CD14-positive monocyte (primary cell): ENCODE results near the gene RXFP2. TPM values are rescaled to one million over a fixed set of nuclear protein-coding genes. Genes with fewer than 3 reads are reported as not detected.
A peak's percentile ranks its signal among the peaks of the same experiment; 100 is the strongest.

ENCODE experiments used
- DNase-seq, 3 donors: peaks; one replicate each; pipeline ENCODE4 v3.0.0-alpha.2; 2011 to 2022
- H2AFZ ChIP-seq: 2 replicates; pipeline ENCODE4 v1.6.0; 2012; ENCODE audit warnings: mild to moderate bottlenecking, low read depth, low read length, inconsistent platforms; ENCODE audit not compliant: insufficient read depth, poor library complexity, severe bottlenecking
- H3K27ac ChIP-seq, 2 donors: 1 replicate in 1 of 2; 2 replicates in 1 of 2; pipeline ENCODE4 v1.5.1; 2012 to 2013; ENCODE audit warnings: low read length in 2 of 2, control low read depth in 1 of 2, inconsistent platforms in 1 of 2, low read depth in 1 of 2, mild to moderate bottlenecking in 1 of 2
- H3K27me3 ChIP-seq, 2 donors: one replicate each; pipeline versions ENCODE4 v1.6.0 to v1.6.1; 2011 to 2013; ENCODE audit warnings: low read length in 2 of 2; ENCODE audit not compliant: control insufficient read depth in 2 of 2, insufficient read depth in 2 of 2
- H3K36me3 ChIP-seq, 2 donors: replicated peaks in 1 of 2; 1 replicate in 1 of 2; 2 replicates in 1 of 2; pipeline versions ENCODE4 v1.5.1 to v1.6.1; 2012 to 2013; ENCODE audit warnings: low read length in 2 of 2, control low read depth in 1 of 2, inconsistent platforms in 1 of 2, mild to moderate bottlenecking in 1 of 2; ENCODE audit not compliant: insufficient read depth in 2 of 2, control insufficient read depth in 1 of 2
- H3K4me1 ChIP-seq, 2 donors: 1 replicate in 1 of 2; 2 replicates in 1 of 2; pipeline versions ENCODE4 v1.5.1 to v1.6.1; 2012 to 2013; ENCODE audit warnings: low read length in 2 of 2, control low read depth in 1 of 2, inconsistent platforms in 1 of 2, mild to moderate bottlenecking in 1 of 2, moderate library complexity in 1 of 2; ENCODE audit not compliant: insufficient read depth in 2 of 2, control insufficient read depth in 1 of 2
- H3K4me2 ChIP-seq: replicated peaks from 2 replicates; pipeline ENCODE3; 2012; ENCODE audit warnings: low read length, moderate library complexity, mild to moderate bottlenecking; ENCODE audit not compliant: poor library complexity, severe bottlenecking; ENCODE audit errors: extremely low read depth
- H3K4me3 ChIP-seq, 3 experiments: fragments of 200-600 bp in 1 of 3; sonication (generic) in 1 of 3; replicated peaks in 1 of 3; 1 replicate in 2 of 3; 2 replicates in 1 of 3; pipeline ENCODE4 v1.5.1; 2011 to 2013; ENCODE audit warnings: low read length in 3 of 3, mild to moderate bottlenecking in 3 of 3, control low read depth in 2 of 3, low read depth in 2 of 3, inconsistent platforms in 1 of 3, moderate library complexity in 1 of 3
- H3K79me2 ChIP-seq: 2 replicates; pipeline ENCODE4 v1.6.0; 2012; ENCODE audit warnings: mild to moderate bottlenecking, control low read depth, inconsistent platforms, low read length, moderate library complexity; ENCODE audit not compliant: insufficient read depth
- H3K9ac ChIP-seq: 2 replicates; pipeline ENCODE4 v1.6.0; 2017; ENCODE audit warnings: low read length, mild to moderate bottlenecking; ENCODE audit not compliant: insufficient read depth, poor library complexity, severe bottlenecking
- H3K9me3 ChIP-seq, 2 donors: replicated peaks in 1 of 2; 1 replicate in 1 of 2; 2 replicates in 1 of 2; pipeline versions ENCODE4 v1.5.1 to v1.6.1; 2012 to 2013; ENCODE audit warnings: low read length in 2 of 2, control low read depth in 1 of 2; ENCODE audit not compliant: control insufficient read depth in 1 of 2, insufficient read depth in 1 of 2
- H4K20me1 ChIP-seq: 2 replicates; pipeline ENCODE4 v1.6.0; 2012; ENCODE audit warnings: mild to moderate bottlenecking, low read length, control low read depth, moderate library complexity; ENCODE audit not compliant: insufficient read depth
- H3K27ac Mint-ChIP-seq, 7 donors: one replicate each; pipeline ENCODE4 v1.8.0; 2020; ENCODE audit warnings: mild to moderate bottlenecking in 7 of 7, mixed read lengths in 7 of 7, moderate library complexity in 6 of 7, inconsistent platforms in 2 of 7
- H3K27me3 Mint-ChIP-seq, 3 donors: one replicate each; pipeline ENCODE4 v1.8.0; 2021 to 2022; ENCODE audit warnings: low read depth in 3 of 3, mild to moderate bottlenecking in 3 of 3, mixed read lengths in 3 of 3, moderate library complexity in 3 of 3, inconsistent platforms in 1 of 3
- H3K36me3 Mint-ChIP-seq, 2 donors: one replicate each; pipeline ENCODE4 v1.8.0; 2020; ENCODE audit warnings: mixed read lengths in 2 of 2, inconsistent platforms in 1 of 2, mild to moderate bottlenecking in 1 of 2
- H3K4me1 Mint-ChIP-seq: one replicate; pipeline ENCODE4 v1.8.0; 2020; ENCODE audit warnings: mild to moderate bottlenecking, mixed read lengths
- H3K4me3 Mint-ChIP-seq, 2 donors: one replicate each; pipeline ENCODE4 v1.8.0; 2020; ENCODE audit warnings: mild to moderate bottlenecking in 2 of 2, mixed read lengths in 2 of 2, moderate library complexity in 1 of 2
- H3K9me3 Mint-ChIP-seq, 7 donors: one replicate each; pipeline ENCODE4 v1.8.0; 2020 to 2022; ENCODE audit warnings: mixed read lengths in 7 of 7, mild to moderate bottlenecking in 6 of 7, moderate library complexity in 6 of 7, inconsistent platforms in 2 of 7
- CTCF ChIP-seq: fragments of 200-600 bp; IDR thresholded peaks from one replicate; pipeline ENCODE4 v1.8.0; 2022; ENCODE audit warnings: antibody characterized with exemption, mild to moderate bottlenecking
- WGBS: methylation state at CpG from one replicate; pipeline ENCODE4 v1.1.5; 2013; ENCODE audit warnings: missing lambda C conversion rate; ENCODE audit not compliant: insufficient coverage; 5-methylcytosine and 5-hydroxymethylcytosine counted together
- intact Hi-C, 2 donors: fragments of 100-400 bp; cut with micrococcal nuclease; formaldehyde crosslinking; loops; one replicate each; pipeline versions ENCODE4 v1.15.0 to v1.15.1; 2023
- polyA plus RNA-seq, 3 donors: library from polyadenylated mRNA; depleted of rRNA in 1 of 3; unstranded in 2 of 3; stranded (reverse) in 1 of 3; fragments of 300-500 nt in 2 of 3; fragments of >200 nt in 1 of 3; fragmentation: Illumina TruSeq in 2 of 3; gene quantifications; 1 replicate in 2 of 3; 2 replicates in 1 of 3; pipeline ENCODE4 v1.2.3, GENCODE V29; 2012 to 2021

RXFP2 gene
- polyA plus RNA-seq, 3 donors, result 0.38 to 0.69 TPM; not detected in 1

GRCh38 chr13:31725841-31726240 is 13.5 kb upstream of the RXFP2 start:
- Histone ChIP-seq H3K9ac (no peak overlapping the region), H3K4me3 (no peak overlapping the region), H2AFZ (no peak overlapping the region), H3K9me3 (no peaks in the 10 kb centered on the region), H3K4me2 (no peak overlapping the region), H3K36me3 (no peaks in the 10 kb centered on the region), H3K27ac (no peak overlapping the region), H3K4me1 (no peaks in the 10 kb centered on the region), H4K20me1 (no peaks in the 10 kb centered on the region), H3K79me2 (no peaks in the 10 kb centered on the region), H3K27me3 (no peaks in the 10 kb centered on the region)
- 100% methylated on average over 5 of the region's 5 CpGs for WGBS
- no peak overlapping the region for H3K4me3 Mint-ChIP-seq
- H3K27ac Mint-ChIP-seq, result no peak overlapping the region
- no peak for TF ChIP-seq CTCF
- H3K4me1 Mint-ChIP-seq, result no peaks in the 10 kb centered on the region
- H3K27me3 Mint-ChIP-seq, result peaks cover 2 to 6% (median 2%) of the 10 kb centered on the region in 3 donors
- H3K9me3 Mint-ChIP-seq, result peaks cover 0 to 5% (median 0%) of the 10 kb centered on the region in 7 donors
- peaks cover 12 to 18% of the 10 kb centered on the region in 2 donors for H3K36me3 Mint-ChIP-seq
- intact Hi-C loops, result no loop called here
- DNase-seq, result no peak

GRCh38 chr13:31731921-31732320 is 7.4 kb upstream of the RXFP2 start:
- Histone ChIP-seq H3K27ac (no peak overlapping the region), H3K36me3 (no peaks in the 10 kb centered on the region), H3K9me3 (no peaks in the 10 kb centered on the region), H3K4me1 (no peaks in the 10 kb centered on the region), H3K9ac (no peak overlapping the region), H2AFZ (no peak overlapping the region), H3K79me2 (no peaks in the 10 kb centered on the region), H3K4me3 (no peak overlapping the region), H3K4me2 (no peak overlapping the region), H4K20me1 (no peaks in the 10 kb centered on the region), H3K27me3 (no peaks in the 10 kb centered on the region)
- peaks cover 0 to 2% (median 0%) of the 10 kb centered on the region in 7 donors for H3K9me3 Mint-ChIP-seq
- peaks cover 2 to 9% (median 5%) of the 10 kb centered on the region in 3 donors for H3K27me3 Mint-ChIP-seq
- no peak for TF ChIP-seq CTCF
- peak overlapping the region in 1 of 2 donors; percentile 27 for H3K4me3 Mint-ChIP-seq
- no peak for DNase-seq
- H3K4me1 Mint-ChIP-seq, result peaks cover 16% of the 10 kb centered on the region
- peak overlapping the region in 1 of 7 donors; percentile 0 for H3K27ac Mint-ChIP-seq
- peaks cover 0 to 6% of the 10 kb centered on the region in 2 donors for H3K36me3 Mint-ChIP-seq
- 2% methylated on average over 6 of the region's 6 CpGs for WGBS
- intact Hi-C loops, result no loop called here
